Endothelial cell of umbilical vein (primary cell): ENCODE results near the gene MCTP2. TPM values are rescaled to one million over a fixed set of nuclear protein-coding genes. Genes with fewer than 3 reads are reported as not detected.

Source experiments
- BruUV-seq: library from RNA; stranded (reverse); fragments of 400-500 nt; replicated peaks from 2 replicates; lab custom pipeline; 2021; lab: Mats Ljungman, UMichigan
- CTCF ChIA-PET: fragments of 300-600, 350-600 bp; sonication (Branson Sonifier 250); formaldehyde crosslinking; loops from one replicate; lab custom pipeline; 2021; ENCODE audit warnings: antibody characterized with exemption, inconsistent platforms; lab: Charles Lee
- POLR2A ChIA-PET: fragments of 300-600, 350-600 bp; sonication (Branson Sonifier 250); formaldehyde crosslinking; loops from one replicate; lab custom pipeline; 2021; ENCODE audit warnings: antibody characterized with exemption, inconsistent platforms; lab: Charles Lee
- DNase-seq: peaks from one replicate; pipeline ENCODE4 v3.0.0-alpha.2; 2011; ENCODE audit warnings: low read depth, low spot score
- FAIRE-seq: peaks from 2 replicates; lab custom pipeline; 2011; peaks lifted over from hg19 to GRCh38; lab: Jason Lieb, UNC
- H2AFZ ChIP-seq: 2 replicates; pipeline ENCODE4 v1.6.0; 2012; ENCODE audit warnings: low read depth, low read length, control low read depth, inconsistent platforms
- H3K27ac ChIP-seq: 2 replicates; pipeline ENCODE4 v1.5.1; 2011; ENCODE audit warnings: low read depth, mild to moderate bottlenecking, control low read depth, low read length, moderate library complexity; ENCODE audit not compliant: insufficient read depth
- H3K27me3 ChIP-seq, 2 experiments: 2 replicates each; pipeline versions ENCODE4 v1.6.0 to v1.6.1; 2011; ENCODE audit warnings: low read length in 2 of 2, mixed read lengths in 1 of 2; ENCODE audit not compliant: control insufficient read depth in 2 of 2, insufficient read depth in 2 of 2
- H3K36me3 ChIP-seq, 2 experiments: 2 replicates in 1 of 2; 3 replicates in 1 of 2; pipeline ENCODE4 v1.5.1; 2011; ENCODE audit warnings: low read length in 2 of 2, mild to moderate bottlenecking in 1 of 2, moderate library complexity in 1 of 2; ENCODE audit not compliant: control insufficient read depth in 2 of 2, insufficient read depth in 2 of 2; ENCODE audit errors: extremely low read depth in 1 of 2
- H3K4me1 ChIP-seq: 3 replicates; pipeline ENCODE4 v1.5.1; 2011; ENCODE audit warnings: mild to moderate bottlenecking, low read length; ENCODE audit not compliant: control insufficient read depth, insufficient read depth; ENCODE audit errors: extremely low read depth
- H3K4me2 ChIP-seq: 2 replicates; pipeline ENCODE4 v1.6.1; 2011; ENCODE audit warnings: low read length, control low read depth, mixed read lengths; ENCODE audit not compliant: insufficient read depth
- H3K4me3 ChIP-seq, 3 experiments: fragments of 200-600 bp in 1 of 3; sonication (generic), shearing (Covaris generic) in 1 of 3; replicated peaks in 1 of 3; 2 replicates each; pipeline ENCODE4 v1.5.1; 2011 to 2016; ENCODE audit warnings: control low read depth in 3 of 3, low read length in 3 of 3, mild to moderate bottlenecking in 2 of 3, inconsistent platforms in 1 of 3, low read depth in 1 of 3, moderate library complexity in 1 of 3; ENCODE audit not compliant: insufficient read depth in 1 of 3
- H3K79me2 ChIP-seq: 2 replicates; pipeline ENCODE4 v1.6.0; 2012; ENCODE audit warnings: low read length, inconsistent platforms; ENCODE audit not compliant: control insufficient read depth, insufficient read depth
- H3K9ac ChIP-seq: replicated peaks from 2 replicates; pipeline ENCODE3; 2011; ENCODE audit warnings: low read length, control low read depth; ENCODE audit not compliant: insufficient read depth; ENCODE audit errors: extremely low read depth
- H3K9me1 ChIP-seq: replicated peaks from 3 replicates; pipeline ENCODE4 v1.6.0; 2011; ENCODE audit warnings: mild to moderate bottlenecking, low read length; ENCODE audit not compliant: control insufficient read depth, insufficient read depth; ENCODE audit errors: extremely low read depth
- H3K9me3 ChIP-seq: replicated peaks from 2 replicates; pipeline ENCODE4 v1.5.1; 2012; ENCODE audit warnings: low read length, inconsistent platforms; ENCODE audit not compliant: control insufficient read depth, insufficient read depth
- H4K20me1 ChIP-seq: replicated peaks from 2 replicates; pipeline ENCODE3; 2011; ENCODE audit warnings: mild to moderate bottlenecking, low read length; ENCODE audit not compliant: control insufficient read depth, insufficient read depth; ENCODE audit errors: extremely low read depth
- CTCF ChIP-seq, 2 donors: IDR thresholded peaks; 1 replicate in 1 of 2; 2 replicates in 1 of 2; pipeline ENCODE4 v1.5.1; 2011; ENCODE audit warnings: low read length in 2 of 2, mild to moderate bottlenecking in 2 of 2, moderate library complexity in 2 of 2, control low read depth in 1 of 2, inconsistent platforms in 1 of 2, low read depth in 1 of 2; ENCODE audit not compliant: insufficient read depth in 1 of 2; ENCODE audit errors: extremely low read depth in 1 of 2
- EZH2 ChIP-seq: IDR thresholded peaks from 2 replicates; pipeline ENCODE4 v1.6.1; 2012; ENCODE audit warnings: borderline replicate concordance, low read depth, mild to moderate bottlenecking, moderate library complexity, low read length, inconsistent platforms; ENCODE audit not compliant: severe bottlenecking
- FOS ChIP-seq: IDR thresholded peaks from 2 replicates; pipeline ENCODE4 v1.6.1; 2011; ENCODE audit warnings: mild to moderate bottlenecking, low read length, moderate library complexity, borderline replicate concordance; ENCODE audit not compliant: insufficient read depth
- GATA2 ChIP-seq: IDR thresholded peaks from 2 replicates; pipeline ENCODE4 v1.7.0; 2011; ENCODE audit warnings: low read depth, mild to moderate bottlenecking, moderate library complexity, mixed read lengths, low read length; ENCODE audit not compliant: insufficient read length, insufficient read depth
- JUN ChIP-seq: IDR thresholded peaks from 2 replicates; pipeline ENCODE4 v1.6.1; 2011; ENCODE audit warnings: borderline replicate concordance, low read depth; ENCODE audit not compliant: insufficient read length, insufficient read depth
- MAX ChIP-seq: IDR thresholded peaks from 2 replicates; pipeline ENCODE4 v1.6.1; 2011; ENCODE audit not compliant: insufficient read depth, insufficient read length
- MYC ChIP-seq: IDR thresholded peaks from one replicate; pipeline ENCODE4 v1.6.1; 2011; ENCODE audit warnings: mild to moderate bottlenecking, low read depth, low read length
- POLR2A ChIP-seq: IDR thresholded peaks from 2 replicates; pipeline ENCODE4 v1.6.1; 2012; ENCODE audit warnings: low read depth, mild to moderate bottlenecking, control low read depth, low read length
- POLR2AphosphoS5 ChIP-seq: IDR thresholded peaks from 2 replicates; pipeline ENCODE4 v1.6.1; 2012; ENCODE audit warnings: low read depth, mild to moderate bottlenecking, control low read depth, low read length, moderate library complexity; ENCODE audit not compliant: insufficient read depth
- dilution Hi-C: fragments of 300-500 bp; cut with MboI; formaldehyde crosslinking; loops from one replicate; pipeline ENCODE4 v1.15.0; 2019; ENCODE audit warnings: low sequenced_read_pairs; ENCODE audit not compliant: extremely low pct_ligation_motif_present
- intact Hi-C: fragments of 100-400 bp; cut with micrococcal nuclease; formaldehyde crosslinking; loops from one replicate; pipeline ENCODE4 v1.10.0; 2022
- polyA plus RNA-seq, 4 experiments: library from polyadenylated mRNA; depleted of rRNA in 3 of 4; stranded (reverse) in 3 of 4; unstranded in 1 of 4; fragments of >200 nt; gene quantifications; 2 replicates each; pipeline versions ENCODE4 v1.2.1 to v1.2.3, GENCODE V29; 2011 to 2012; ENCODE audit warnings: missing spikeins in 1 of 4
- total RNA-seq: library from RNA; stranded (reverse); gene quantifications from 2 replicates; pipeline ENCODE4 v1.2.3, GENCODE V29; 2021

The MCTP2 gene
- total and polyA plus RNA-seq, 2 donors (not counting 3 experiments of a cell fraction or from before 2014, with no cell fraction given), result 0.01 to 0.75 TPM

- H3K4me2 ChIP-seq, result no peak overlapping the region
- POLR2A ChIA-PET, result no interaction called here
- no peak for TF ChIP-seq MYC
- TF ChIP-seq GATA2, result no peak
- no peak for TF ChIP-seq JUN
- TF ChIP-seq POLR2A, result no peak
- TF ChIP-seq FOS, result no peak
- TF ChIP-seq EZH2, result no peak
- no peak for TF ChIP-seq CTCF (IDR thresholded peaks at IDR 0.05; ENCODE audit: extremely low read depth in 1 of 2, insufficient read depth in 1 of 2, low read depth in 1 of 2, low read length in 2 of 2)
- TF ChIP-seq POLR2AphosphoS5, result no peak
- TF ChIP-seq MAX, result no peak
- no peaks in the 10 kb centered on the region for H3K9me3 ChIP-seq
- DNase-seq (no peak), FAIRE-seq (no peak)
- CTCF ChIA-PET, result interaction anchor here (1.6 kb wide), 1 partner anchor 23 kb away, joined by 5 read pairs; no protein-coding TSS in a partner anchor
- no peaks in the 10 kb centered on the region for H3K27me3 ChIP-seq
- H4K20me1 ChIP-seq, result no peaks in the 10 kb centered on the region
- H3K4me1 ChIP-seq, result no peaks in the 10 kb centered on the region
- H3K4me3 ChIP-seq, result no peak overlapping the region
- intact Hi-C loops (no loop called here), dilution Hi-C loops (no loop called here)
- H3K9ac ChIP-seq, result no peak overlapping the region
- H3K79me2 ChIP-seq, result no peaks in the 10 kb centered on the region
- no peaks in the 10 kb centered on the region for H3K9me1 ChIP-seq
- H3K36me3 ChIP-seq, result no peaks in the 10 kb centered on the region
- H2AFZ ChIP-seq, result peak overlapping the region; percentile 70
- no peak overlapping the region for H3K27ac ChIP-seq
- BruUV-seq, result no TSS peak
Observed at GRCh38 chr15:94346282-94346681, 114.9 kb downstream of the MCTP2 start.
